NCI-H345 (cell line): Measurements from ENCODE around the gene ADARB1.
"Not testable (repeated sequence)": the region's sequence is repeated elsewhere in the genome, so short reads cannot be mapped to it uniquely, and the experiment has no call there.

Experiments used
- DNase-seq: peaks from one replicate; lab custom pipeline; 2025; lab: John Stamatoyannopoulos, UW

ADARB1 gene

GRCh38 chr21:45117314-45117713, 42.9 kb downstream of the ADARB1 start:
- no peak for DNase-seq

- DNase-seq, result no peak
Measured at GRCh38 chr21:45118099-45118498, 43.7 kb downstream of the ADARB1 start.

GRCh38 chr21:45119812-45120211, 45.4 kb downstream of the ADARB1 start:
- no peak for DNase-seq

- no peak for DNase-seq
Measured at GRCh38 chr21:45120975-45121374, 46.6 kb downstream of the ADARB1 start.

- DNase-seq, result no peak
Measured at GRCh38 chr21:45122030-45122429, 47.6 kb downstream of the ADARB1 start.

- DNase-seq, result no peak
Measured at GRCh38 chr21:45122432-45123132, 48.2 kb downstream of the ADARB1 start.

GRCh38 chr21:45123440-45123839, 49.1 kb downstream of the ADARB1 start:
- no peak for DNase-seq

- DNase-seq, result no peak
Measured at GRCh38 chr21:45124596-45124995, 50.2 kb downstream of the ADARB1 start.

- no peak for DNase-seq
Measured at GRCh38 chr21:45125357-45125756, 51.0 kb downstream of the ADARB1 start.

GRCh38 chr21:45126204-45126626, 51.8 kb downstream of the ADARB1 start:
- DNase-seq, result peak; percentile 69

- no peak for DNase-seq
Measured at GRCh38 chr21:45126983-45127382, 52.6 kb downstream of the ADARB1 start.

GRCh38 chr21:45127937-45128336, 53.6 kb downstream of the ADARB1 start:
- DNase-seq, result no peak

GRCh38 chr21:45128613-45129188, 54.3 kb downstream of the ADARB1 start:
- DNase-seq, result peak; percentile 71

- DNase-seq, result no peak
Measured at GRCh38 chr21:45129189-45129923, 55.0 kb downstream of the ADARB1 start.

GRCh38 chr21:45130324-45130774, 56.0 kb downstream of the ADARB1 start:
- DNase-seq, result no peak

GRCh38 chr21:45131537-45131999, 57.2 kb downstream of the ADARB1 start:
- DNase-seq, result no peak

- DNase-seq, result no peak
Measured at GRCh38 chr21:45132841-45133573, 58.6 kb downstream of the ADARB1 start.

GRCh38 chr21:45133574-45134278, 59.3 kb downstream of the ADARB1 start:
- DNase-seq, result not testable (repeated sequence)

GRCh38 chr21:45134279-45135076, 60.1 kb downstream of the ADARB1 start:
- DNase-seq, result no peak

GRCh38 chr21:45135122-45135521, 60.7 kb downstream of the ADARB1 start:
- DNase-seq, result no peak

- no peak for DNase-seq
Measured at GRCh38 chr21:45135868-45136267, 61.5 kb downstream of the ADARB1 start.
